Measurements from ENCODE around the gene DSC3. TPM values are rescaled to one million over a fixed set of nuclear protein-coding genes. Genes with fewer than 3 reads are reported as not detected.

The DSC3 gene
- total and polyA plus RNA-seq, 12 donors, result 0.08 to 4.7 (median 0.35) TPM

DNA sequence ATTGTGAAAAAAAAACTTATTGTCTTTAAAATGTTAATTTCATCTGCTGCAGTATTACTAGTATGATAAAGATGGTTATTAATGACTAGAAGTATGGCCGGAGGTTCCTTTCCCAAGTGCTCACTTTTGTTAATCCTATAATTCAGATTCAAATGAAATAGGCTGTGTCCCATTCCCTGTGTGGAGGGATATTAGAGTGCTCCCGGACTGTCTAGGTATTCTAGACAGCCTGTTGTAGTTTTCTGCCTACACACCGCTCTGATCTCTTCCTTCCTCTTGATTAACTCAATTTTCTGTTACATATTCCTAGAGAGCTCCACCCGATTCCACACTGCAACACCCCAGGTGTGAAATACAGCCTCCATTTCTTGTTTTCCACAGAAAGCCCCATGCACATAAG lies 15.4 kb upstream of the DSC3 start:
- no peaks in the 10 kb centered on the region for H3K27me3 ChIP-seq
- 76 to 87% (median 80%) methylated on average over 4 of the region's 4 CpGs for WGBS, 4 donors
- no peaks in the 10 kb centered on the region for H3K9me3 ChIP-seq (replicated peaks in 1 of 3)
- TF ChIP-seq POLR2A (IDR thresholded peaks at IDR 0.05), result no peak
- TF ChIP-seq, protein P1, sequence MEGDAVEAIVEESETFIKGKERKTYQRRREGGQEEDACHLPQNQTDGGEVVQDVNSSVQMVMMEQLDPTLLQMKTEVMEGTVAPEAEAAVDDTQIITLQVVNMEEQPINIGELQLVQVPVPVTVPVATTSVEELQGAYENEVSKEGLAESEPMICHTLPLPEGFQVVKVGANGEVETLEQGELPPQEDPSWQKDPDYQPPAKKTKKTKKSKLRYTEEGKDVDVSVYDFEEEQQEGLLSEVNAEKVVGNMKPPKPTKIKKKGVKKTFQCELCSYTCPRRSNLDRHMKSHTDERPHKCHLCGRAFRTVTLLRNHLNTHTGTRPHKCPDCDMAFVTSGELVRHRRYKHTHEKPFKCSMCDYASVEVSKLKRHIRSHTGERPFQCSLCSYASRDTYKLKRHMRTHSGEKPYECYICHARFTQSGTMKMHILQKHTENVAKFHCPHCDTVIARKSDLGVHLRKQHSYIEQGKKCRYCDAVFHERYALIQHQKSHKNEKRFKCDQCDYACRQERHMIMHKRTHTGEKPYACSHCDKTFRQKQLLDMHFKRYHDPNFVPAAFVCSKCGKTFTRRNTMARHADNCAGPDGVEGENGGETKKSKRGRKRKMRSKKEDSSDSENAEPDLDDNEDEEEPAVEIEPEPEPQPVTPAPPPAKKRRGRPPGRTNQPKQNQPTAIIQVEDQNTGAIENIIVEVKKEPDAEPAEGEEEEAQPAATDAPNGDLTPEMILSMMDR (IDR thresholded peaks at IDR 0.05), result no peak
- H3K36me3 ChIP-seq (replicated peaks in 1 of 2), result no peaks in the 10 kb centered on the region
- intact Hi-C loops (cut with DNase I), result no loop called here
- no peak for DNase-seq
- no peak overlapping the region for H3K4me3 ChIP-seq
- no peak overlapping the region for H3K27ac ChIP-seq
- H3K4me1 ChIP-seq (replicated peaks in 1 of 2), result no peaks in the 10 kb centered on the region

DNA sequence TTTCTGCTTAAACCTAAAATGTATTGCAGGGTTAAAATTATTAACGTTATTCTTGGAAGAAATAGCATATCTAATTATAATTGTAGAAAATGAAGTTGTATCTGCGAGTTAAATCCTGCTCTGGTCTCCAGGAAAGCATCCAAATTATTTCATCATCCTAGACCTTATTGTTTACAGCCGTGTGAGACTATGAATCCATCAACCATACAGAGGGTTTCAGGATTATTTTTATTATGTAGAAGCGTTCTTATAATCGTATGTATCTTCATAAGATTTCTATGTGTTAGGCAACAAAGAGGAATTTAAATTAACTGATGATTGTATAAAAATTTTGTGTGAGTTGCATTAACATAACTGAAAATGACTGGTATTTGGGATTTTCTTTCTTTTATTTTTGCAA lies 14.5 kb upstream of the DSC3 start:
- Histone ChIP-seq H3K36me3 (replicated peaks in 1 of 2) (no peaks in the 10 kb centered on the region), H3K27ac (no peak overlapping the region), H3K27me3 (no peaks in the 10 kb centered on the region), H3K4me3 (no peak overlapping the region), H3K9me3 (replicated peaks in 1 of 3) (no peaks in the 10 kb centered on the region), H3K4me1 (replicated peaks in 1 of 2) (no peaks in the 10 kb centered on the region)
- WGBS, 4 donors, result 40 to 45% (median 43%) methylated on average over 5 of the region's 5 CpGs
- TF ChIP-seq POLR2A (IDR thresholded peaks at IDR 0.05), result no peak
- TF ChIP-seq, protein P1 (IDR thresholded peaks at IDR 0.05), result no peak
- intact Hi-C loops (cut with DNase I), result no loop called here
- DNase-seq, result no peak

DNA sequence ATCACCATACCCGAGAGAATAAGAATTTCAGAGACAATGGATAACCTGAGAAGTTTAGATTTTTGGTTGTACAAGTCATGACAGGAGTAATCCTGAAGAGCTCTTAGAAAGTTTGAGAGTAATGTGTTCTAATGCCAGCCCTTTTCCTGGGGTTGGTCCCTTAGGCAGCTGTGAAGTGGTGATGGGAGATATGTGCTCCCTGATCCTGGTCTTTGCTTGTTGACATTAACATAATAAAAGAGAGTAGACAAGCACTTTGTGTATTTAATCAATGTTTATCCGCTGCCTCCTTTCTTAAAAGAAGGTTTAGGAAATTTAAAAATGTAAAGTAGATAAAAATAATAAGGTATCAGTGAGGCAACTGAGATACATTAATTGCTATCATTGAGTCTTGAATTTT lies 13.8 kb upstream of the DSC3 start:
- H3K27ac ChIP-seq, result no peak overlapping the region
- H3K27me3 ChIP-seq, result no peaks in the 10 kb centered on the region
- no peak for TF ChIP-seq POLR2A (IDR thresholded peaks at IDR 0.05)
- TF ChIP-seq, protein P1 (IDR thresholded peaks at IDR 0.05), result no peak
- H3K4me3 ChIP-seq, result no peak overlapping the region
- intact Hi-C loops (cut with DNase I), result no loop called here
- DNase-seq, result no peak
- no peaks in the 10 kb centered on the region for H3K4me1 ChIP-seq (replicated peaks in 1 of 2)
- no peaks in the 10 kb centered on the region for H3K9me3 ChIP-seq (replicated peaks in 1 of 3)
- WGBS, 4 donors, result 64 to 69% (median 66%) methylated on average over 2 of the region's 2 CpGs
- no peaks in the 10 kb centered on the region for H3K36me3 ChIP-seq (replicated peaks in 1 of 2)

DNA sequence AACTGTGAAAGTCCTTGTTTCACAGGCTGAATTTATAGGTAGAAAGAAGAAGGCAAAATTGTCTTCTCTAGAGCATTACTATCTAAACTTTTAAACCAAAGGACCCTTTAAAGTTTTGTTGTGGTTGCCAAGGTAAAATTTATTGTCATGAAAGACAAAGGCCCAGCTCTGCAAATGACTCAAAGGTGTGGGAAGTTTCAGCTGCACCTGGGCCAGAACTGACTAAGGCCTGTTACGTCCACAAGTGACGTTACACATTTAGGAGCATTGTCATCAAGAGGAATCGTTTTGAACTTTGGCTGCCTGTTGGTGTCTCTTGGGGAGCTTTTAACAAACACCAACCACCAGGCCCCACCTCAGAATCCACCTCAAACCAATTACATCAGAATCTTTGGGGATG lies 8.1 kb upstream of the DSC3 start:
- TF ChIP-seq, protein P1 (IDR thresholded peaks at IDR 0.05), result no peak
- no peak for TF ChIP-seq POLR2A (IDR thresholded peaks at IDR 0.05)
- Histone ChIP-seq H3K9me3 (replicated peaks in 1 of 3) (no peaks in the 10 kb centered on the region), H3K36me3 (replicated peaks in 1 of 2) (no peaks in the 10 kb centered on the region), H3K4me3 (no peak overlapping the region), H3K27me3 (no peaks in the 10 kb centered on the region), H3K27ac (no peak overlapping the region), H3K4me1 (replicated peaks in 1 of 2) (no peaks in the 10 kb centered on the region)
- no peak for DNase-seq
- 75 to 83% (median 79%) methylated on average over 3 of the region's 3 CpGs for WGBS, 4 donors
- intact Hi-C loops (cut with DNase I), result no loop called here
